ENCODE data around the gene DIP2B.
"Not testable (repeated sequence)": the region's sequence is repeated elsewhere in the genome, so short reads cannot be mapped to it uniquely, and the experiment has no call there.

Gene DIP2B

GRCh38 chr12:50742776-50743175 lies 238.0 kb downstream of the DIP2B start:
- DNase-seq (ENCODE audit: insufficient read length, low spot score), result no peak
- TF ChIP-seq POLR2A (IDR thresholded peaks at IDR 0.05; ENCODE audit: low read depth, low read length), result no peak
- FAIRE-seq, result no peak

GRCh38 chr12:50745861-50746260 lies 241.1 kb downstream of the DIP2B start:
- DNase-seq (ENCODE audit: insufficient read length, low spot score), result no peak
- FAIRE-seq, result no peak
- no peak for TF ChIP-seq POLR2A (IDR thresholded peaks at IDR 0.05; ENCODE audit: low read depth, low read length)

- DNase-seq (ENCODE audit: insufficient read length, low spot score) (no peak), FAIRE-seq (no peak)
- TF ChIP-seq POLR2A (IDR thresholded peaks at IDR 0.05; ENCODE audit: low read depth, low read length), result no peak
Measured at GRCh38 chr12:50746431-50746830, 241.6 kb downstream of the DIP2B start.

- DNase-seq (ENCODE audit: insufficient read length, low spot score) (no peak), FAIRE-seq (no peak)
- no peak for TF ChIP-seq POLR2A (IDR thresholded peaks at IDR 0.05; ENCODE audit: low read depth, low read length)
Measured at GRCh38 chr12:50747817-50748216, 243.0 kb downstream of the DIP2B start.

GRCh38 chr12:50749459-50749882 lies 244.7 kb downstream of the DIP2B start:
- FAIRE-seq, result no peak
- DNase-seq (ENCODE audit: insufficient read length, low spot score), result no peak
- TF ChIP-seq POLR2A (IDR thresholded peaks at IDR 0.05; ENCODE audit: low read depth, low read length), result no peak

- FAIRE-seq (no peak), DNase-seq (ENCODE audit: insufficient read length, low spot score) (no peak)
Measured at GRCh38 chr12:50750366-50750765, 245.6 kb downstream of the DIP2B start.

GRCh38 chr12:50751948-50752721 lies 247.3 kb downstream of the DIP2B start:
- no peak for FAIRE-seq
- no peak for TF ChIP-seq POLR2A (IDR thresholded peaks at IDR 0.05; ENCODE audit: low read depth, low read length)
- no peak for DNase-seq (ENCODE audit: insufficient read length, low spot score)

More at GRCh38 chr12:50750366-50750765, 245.6 kb downstream of the DIP2B start:
- TF ChIP-seq POLR2A (IDR thresholded peaks at IDR 0.05; ENCODE audit: low read depth, low read length), result no peak

- no peak for TF ChIP-seq POLR2A (IDR thresholded peaks at IDR 0.05; ENCODE audit: low read depth, low read length)
- DNase-seq (ENCODE audit: insufficient read length, low spot score) (no peak), FAIRE-seq (no peak)
Measured at GRCh38 chr12:50753232-50753769, 248.5 kb downstream of the DIP2B start.

- no peak for FAIRE-seq
Measured at GRCh38 chr12:50763639-50764285, 259.0 kb downstream of the DIP2B start, which contains the start of gene ATF1. ATF1 (plus strand) TSS chr12:50764101; CDS start chr12:50780146, 16,045 bp downstream.

GRCh38 chr12:50764286-50765094 lies 259.7 kb downstream of the DIP2B start:
- peak; percentile 42 for DNase-seq (ENCODE audit: insufficient read length, low spot score)
- FAIRE-seq, result no peak
- no peak for TF ChIP-seq POLR2A (IDR thresholded peaks at IDR 0.05; ENCODE audit: low read depth, low read length)

More at GRCh38 chr12:50763639-50764285, 259.0 kb downstream of the DIP2B start, which contains the start of gene ATF1:
- DNase-seq (ENCODE audit: insufficient read length, low spot score), result peak; percentile 87
- peak; percentile 94 for TF ChIP-seq POLR2A (IDR thresholded peaks at IDR 0.05; ENCODE audit: low read depth, low read length)

GRCh38 chr12:50765095-50765911 lies 260.5 kb downstream of the DIP2B start:
- FAIRE-seq, result no peak
- no peak for TF ChIP-seq POLR2A (IDR thresholded peaks at IDR 0.05; ENCODE audit: low read depth, low read length)
- peak; percentile 44 for DNase-seq (ENCODE audit: insufficient read length, low spot score)

- DNase-seq (ENCODE audit: insufficient read length, low spot score), result no peak
- no peak for FAIRE-seq
- TF ChIP-seq POLR2A (IDR thresholded peaks at IDR 0.05; ENCODE audit: low read depth, low read length), result no peak
Measured at GRCh38 chr12:50768391-50768790, 263.6 kb downstream of the DIP2B start.

GRCh38 chr12:50768813-50769212 lies 264.0 kb downstream of the DIP2B start:
- FAIRE-seq, result not testable (repeated sequence)

More at GRCh38 chr12:50768813-50769212, 264.0 kb downstream of the DIP2B start:
- DNase-seq (ENCODE audit: insufficient read length, low spot score), result not testable (repeated sequence)

Data from H54 (cell line).